ENCODE measurements around the gene RNF113B. TPM values are rescaled to one million over a fixed set of nuclear protein-coding genes. Genes with fewer than 3 reads are reported as not detected.

RNF113B gene
- total and polyA plus RNA-seq, 4 experiments from 2014 or later = not detected

GRCh38 chr13:98214008-98214643 lies 37.1 kb upstream of the RNF113B start:
- Histone ChIP-seq H3K4me1 (ENCODE audit: insufficient read depth, low read length) (no peaks in the 10 kb centered on the region), H3K4me3 (ENCODE audit: low read length in 2 of 2) (no peak overlapping the region), H3K9me3 (ENCODE audit: control insufficient read depth in 1 of 2, low read length in 2 of 2) (no peaks in the 10 kb centered on the region), H3K36me3 (ENCODE audit: insufficient read depth, low read length) (no peaks in the 10 kb centered on the region), H3K27ac (ENCODE audit: low read depth, low read length) (no peak overlapping the region), H3K27me3 (ENCODE audit: insufficient read depth, low read length) (peaks cover 3% of the 10 kb centered on the region)
- Mint-ChIP-seq H3K27ac (no peak overlapping the region), H3K4me3 (no peak overlapping the region), H3K36me3 (no peaks in the 10 kb centered on the region), H3K27me3 (peaks cover 0 to 9% of the 10 kb centered on the region in 2 donors), H3K4me1 (no peaks in the 10 kb centered on the region), H3K9me3 (peaks cover 0 to 3% (median 0%) of the 10 kb centered on the region in 8 donors)
- CTCF ChIA-PET (ENCODE audit: partially characterized antibody) = no interaction called here
- DNase-seq = no peak
- POLR2A ChIA-PET (ENCODE audit: partially characterized antibody) = no interaction called here
- intact Hi-C loops (cut with micrococcal nuclease) = no loop called here

GRCh38 chr13:98213354-98213753 lies 36.3 kb upstream of the RNF113B start:
- Mint-ChIP-seq H3K27me3 (peaks cover 0 to 11% of the 10 kb centered on the region in 2 donors), H3K27ac (no peak overlapping the region), H3K4me3 (no peak overlapping the region), H3K4me1 (no peaks in the 10 kb centered on the region), H3K9me3 (peaks cover 0 to 3% (median 0%) of the 10 kb centered on the region in 8 donors), H3K36me3 (no peaks in the 10 kb centered on the region)
- Histone ChIP-seq H3K4me1 (ENCODE audit: insufficient read depth, low read length) (no peaks in the 10 kb centered on the region), H3K4me3 (ENCODE audit: low read length in 2 of 2) (no peak overlapping the region), H3K27ac (ENCODE audit: low read depth, low read length) (no peak overlapping the region), H3K36me3 (ENCODE audit: insufficient read depth, low read length) (no peaks in the 10 kb centered on the region), H3K27me3 (ENCODE audit: insufficient read depth, low read length) (peaks cover 3% of the 10 kb centered on the region), H3K9me3 (ENCODE audit: control insufficient read depth in 1 of 2, low read length in 2 of 2) (no peaks in the 10 kb centered on the region)
- intact Hi-C loops (cut with micrococcal nuclease) = no loop called here
- ChIA-PET POLR2A (ENCODE audit: partially characterized antibody) (no interaction called here), CTCF (ENCODE audit: partially characterized antibody) (no interaction called here)
- no peak for DNase-seq

- H3K27me3 Mint-ChIP-seq = peaks cover 0 to 11% of the 10 kb centered on the region in 2 donors
- no peak overlapping the region for H3K27ac Mint-ChIP-seq
- H3K9me3 Mint-ChIP-seq = peaks cover 0 to 3% (median 0%) of the 10 kb centered on the region in 8 donors
- Histone ChIP-seq H3K27ac (ENCODE audit: low read depth, low read length) (no peak overlapping the region), H3K4me1 (ENCODE audit: insufficient read depth, low read length) (no peaks in the 10 kb centered on the region), H3K4me3 (ENCODE audit: low read length in 2 of 2) (no peak overlapping the region), H3K9me3 (ENCODE audit: control insufficient read depth in 1 of 2, low read length in 2 of 2) (no peaks in the 10 kb centered on the region), H3K27me3 (ENCODE audit: insufficient read depth, low read length) (peaks cover 3% of the 10 kb centered on the region), H3K36me3 (ENCODE audit: insufficient read depth, low read length) (no peaks in the 10 kb centered on the region)
- POLR2A ChIA-PET (ENCODE audit: partially characterized antibody) = no interaction called here
- H3K36me3 Mint-ChIP-seq = no peaks in the 10 kb centered on the region
- H3K4me1 Mint-ChIP-seq = no peaks in the 10 kb centered on the region
- no peak overlapping the region for H3K4me3 Mint-ChIP-seq
- intact Hi-C loops (cut with micrococcal nuclease) = no loop called here
- no peak for DNase-seq
- CTCF ChIA-PET (ENCODE audit: partially characterized antibody) = no interaction called here
These were observed 35.7 kb upstream of the RNF113B start for GRCh38 chr13:98212763-98213162.

GRCh38 chr13:98208606-98209005 lies 31.5 kb upstream of the RNF113B start:
- no peaks in the 10 kb centered on the region for H3K36me3 Mint-ChIP-seq
- no peak overlapping the region for H3K27ac ChIP-seq (ENCODE audit: low read depth, low read length)

GRCh38 chr13:98207416-98207815 lies 30.3 kb upstream of the RNF113B start:
- Histone ChIP-seq H3K27me3 (ENCODE audit: insufficient read depth, low read length) (no peaks in the 10 kb centered on the region), H3K36me3 (ENCODE audit: insufficient read depth, low read length) (no peaks in the 10 kb centered on the region), H3K9me3 (ENCODE audit: control insufficient read depth in 1 of 2, low read length in 2 of 2) (peaks cover 0 to 5% of the 10 kb centered on the region in 2 donors), H3K4me1 (ENCODE audit: insufficient read depth, low read length) (no peaks in the 10 kb centered on the region), H3K4me3 (ENCODE audit: low read length in 2 of 2) (no peak overlapping the region), H3K27ac (ENCODE audit: low read depth, low read length) (no peak overlapping the region)
- intact Hi-C loops (cut with micrococcal nuclease) = no loop called here
- Mint-ChIP-seq H3K27me3 (peaks cover 2 to 5% of the 10 kb centered on the region in 2 donors), H3K36me3 (no peaks in the 10 kb centered on the region), H3K27ac (no peak overlapping the region), H3K4me3 (no peak overlapping the region), H3K9me3 (peaks cover 2 to 22% (median 12%) of the 10 kb centered on the region in 8 donors), H3K4me1 (no peaks in the 10 kb centered on the region)
- CTCF ChIA-PET (ENCODE audit: partially characterized antibody) = interaction anchor here (0.8 kb wide), 1 partner anchor 466 kb away, joined by 3 read pairs; no protein-coding TSS in a partner anchor
- POLR2A ChIA-PET (ENCODE audit: partially characterized antibody) = no interaction called here
- DNase-seq = no peak

More at GRCh38 chr13:98208606-98209005, 31.5 kb upstream of the RNF113B start:
- CTCF ChIA-PET (ENCODE audit: partially characterized antibody) = no interaction called here
- H3K27ac Mint-ChIP-seq = no peak overlapping the region
- no peak for DNase-seq
- Histone ChIP-seq H3K36me3 (ENCODE audit: insufficient read depth, low read length) (no peaks in the 10 kb centered on the region), H3K9me3 (ENCODE audit: control insufficient read depth in 1 of 2, low read length in 2 of 2) (peaks cover 0 to 5% of the 10 kb centered on the region in 2 donors), H3K27me3 (ENCODE audit: insufficient read depth, low read length) (no peaks in the 10 kb centered on the region), H3K4me1 (ENCODE audit: insufficient read depth, low read length) (no peaks in the 10 kb centered on the region), H3K4me3 (ENCODE audit: low read length in 2 of 2) (no peak overlapping the region)
- no peak overlapping the region for H3K4me3 Mint-ChIP-seq
- POLR2A ChIA-PET (ENCODE audit: partially characterized antibody) = no interaction called here
- peaks cover 2 to 7% of the 10 kb centered on the region in 2 donors for H3K27me3 Mint-ChIP-seq
- peaks cover 2 to 22% (median 12%) of the 10 kb centered on the region in 8 donors for H3K9me3 Mint-ChIP-seq
- H3K4me1 Mint-ChIP-seq = no peaks in the 10 kb centered on the region
- intact Hi-C loops (cut with micrococcal nuclease) = no loop called here

- no peak overlapping the region for H3K27ac Mint-ChIP-seq
- no peaks in the 10 kb centered on the region for H3K36me3 Mint-ChIP-seq
- no peak overlapping the region for H3K4me3 ChIP-seq (ENCODE audit: low read length in 2 of 2)
- H3K27ac ChIP-seq (ENCODE audit: low read depth, low read length) = no peak overlapping the region
- ChIA-PET CTCF (ENCODE audit: partially characterized antibody) (no interaction called here), POLR2A (ENCODE audit: partially characterized antibody) (no interaction called here)
- peaks cover 2 to 22% (median 12%) of the 10 kb centered on the region in 8 donors for H3K9me3 Mint-ChIP-seq
- H3K4me1 ChIP-seq (ENCODE audit: insufficient read depth, low read length) = no peaks in the 10 kb centered on the region
- H3K4me1 Mint-ChIP-seq = no peaks in the 10 kb centered on the region
- intact Hi-C loops (cut with micrococcal nuclease) = no loop called here
- no peak overlapping the region for H3K4me3 Mint-ChIP-seq
- peaks cover 0 to 5% of the 10 kb centered on the region in 2 donors for H3K9me3 ChIP-seq (ENCODE audit: control insufficient read depth in 1 of 2, low read length in 2 of 2)
- peaks cover 2 to 5% of the 10 kb centered on the region in 2 donors for H3K27me3 Mint-ChIP-seq
- DNase-seq = no peak
- H3K36me3 ChIP-seq (ENCODE audit: insufficient read depth, low read length) = no peaks in the 10 kb centered on the region
- no peaks in the 10 kb centered on the region for H3K27me3 ChIP-seq (ENCODE audit: insufficient read depth, low read length)
These were observed 29.9 kb upstream of the RNF113B start for GRCh38 chr13:98206946-98207345.

GRCh38 chr13:98204546-98204945 lies 27.5 kb upstream of the RNF113B start:
- intact Hi-C loops (cut with micrococcal nuclease) = no loop called here
- H3K27me3 Mint-ChIP-seq = peaks cover 2 to 4% of the 10 kb centered on the region in 2 donors
- CTCF ChIA-PET (ENCODE audit: partially characterized antibody) = no interaction called here

More at GRCh38 chr13:98204546-98204945, 27.5 kb upstream of the RNF113B start:
- Histone ChIP-seq H3K27ac (ENCODE audit: low read depth, low read length) (no peak overlapping the region), H3K4me3 (ENCODE audit: low read length in 2 of 2) (no peak overlapping the region), H3K4me1 (ENCODE audit: insufficient read depth, low read length) (no peaks in the 10 kb centered on the region), H3K36me3 (ENCODE audit: insufficient read depth, low read length) (no peaks in the 10 kb centered on the region), H3K27me3 (ENCODE audit: insufficient read depth, low read length) (no peaks in the 10 kb centered on the region), H3K9me3 (ENCODE audit: control insufficient read depth in 1 of 2, low read length in 2 of 2) (peaks cover 0 to 5% of the 10 kb centered on the region in 2 donors)
- H3K36me3 Mint-ChIP-seq = no peaks in the 10 kb centered on the region
- POLR2A ChIA-PET (ENCODE audit: partially characterized antibody) = no interaction called here
- DNase-seq = no peak
- H3K27ac Mint-ChIP-seq = no peak overlapping the region
- H3K4me3 Mint-ChIP-seq = no peak overlapping the region
- H3K9me3 Mint-ChIP-seq = peaks cover 2 to 22% (median 10%) of the 10 kb centered on the region in 8 donors
- no peaks in the 10 kb centered on the region for H3K4me1 Mint-ChIP-seq

All from CD4-positive, alpha-beta memory T cell (primary cell).